Thymus (tissue), 11 donors: ENCODE data around the gene CCL1. TPM values are rescaled to one million over a fixed set of nuclear protein-coding genes. Genes with fewer than 3 reads are reported as not detected.

Experiments
- DNase-seq, 9 donors: peaks; one replicate each; pipeline ENCODE4 v3.0.0-alpha.2; 2013; ENCODE audit warnings: low spot score in 9 of 9, low read depth in 6 of 9, missing footprints in 1 of 9
- H3K27ac ChIP-seq, 2 donors: one replicate each; pipeline ENCODE4 v1.5.1; 2013; ENCODE audit warnings: control low read depth in 1 of 2, low read depth in 1 of 2, low read length in 1 of 2, mild to moderate bottlenecking in 1 of 2, moderate library complexity in 1 of 2
- H3K27me3 ChIP-seq, 2 donors: one replicate each; pipeline ENCODE4 v1.5.1; 2013; ENCODE audit warnings: low read length in 1 of 2; ENCODE audit not compliant: control insufficient read depth in 2 of 2, insufficient read depth in 1 of 2
- H3K36me3 ChIP-seq, 2 donors: one replicate each; pipeline ENCODE4 v1.5.1; 2013; ENCODE audit warnings: low read length in 1 of 2, mild to moderate bottlenecking in 1 of 2, moderate library complexity in 1 of 2; ENCODE audit not compliant: control insufficient read depth in 2 of 2, insufficient read depth in 2 of 2
- H3K4me1 ChIP-seq, 2 donors: one replicate each; pipeline ENCODE4 v1.5.1; 2013; ENCODE audit warnings: low read length in 2 of 2; ENCODE audit not compliant: control insufficient read depth in 2 of 2, insufficient read depth in 2 of 2
- H3K4me3 ChIP-seq, 2 donors: one replicate each; pipeline ENCODE4 v1.5.1; 2013; ENCODE audit warnings: low read length in 2 of 2, control low read depth in 1 of 2, mild to moderate bottlenecking in 1 of 2
- H3K9me3 ChIP-seq, 2 donors: one replicate each; pipeline ENCODE4 v1.5.1; 2013; ENCODE audit warnings: low read length in 1 of 2, mild to moderate bottlenecking in 1 of 2; ENCODE audit not compliant: control insufficient read depth in 2 of 2, insufficient read depth in 1 of 2
- WGBS: extraction: QIAGEN DNeasy Blood & Tissue Kit; methylation state at CpG from one replicate; pipeline ENCODE4 v1.1.7; 2013; 5-methylcytosine and 5-hydroxymethylcytosine counted together
- polyA plus RNA-seq: library from polyadenylated mRNA; stranded (reverse); fragments of 200-250 nt; gene quantifications from one replicate; pipeline ENCODE4 v1.2.3, GENCODE V29; 2013
- total RNA-seq: library from RNA; stranded (reverse); fragments of 120-200 nt; gene quantifications from one replicate; pipeline ENCODE4 v1.2.4, GENCODE V29; 2013
- donor health status: healthy.

The CCL1 gene
- total and polyA plus RNA-seq, 2 donors = 0.71 to 6.2 TPM

- Histone ChIP-seq H3K27me3 (no peaks in the 10 kb centered on the region), H3K4me1 (peaks cover 22 to 29% of the 10 kb centered on the region in 2 donors), H3K27ac (no peak overlapping the region), H3K9me3 (no peaks in the 10 kb centered on the region), H3K4me3 (no peak overlapping the region), H3K36me3 (no peaks in the 10 kb centered on the region)
- 95% methylated on average over 5 of the region's 5 CpGs for WGBS
- DNase-seq = no peak
These were observed 11.4 kb upstream of the CCL1 start for GRCh38 chr17:34374457-34374856.

GRCh38 chr17:34371405-34372100, 8.5 kb upstream of the CCL1 start:
- Histone ChIP-seq H3K4me1 (peaks cover 29 to 46% of the 10 kb centered on the region in 2 donors), H3K9me3 (no peaks in the 10 kb centered on the region), H3K27ac (no peak overlapping the region), H3K27me3 (no peaks in the 10 kb centered on the region), H3K36me3 (no peaks in the 10 kb centered on the region), H3K4me3 (no peak overlapping the region)
- WGBS = 96% methylated on average over 3 of the region's 3 CpGs
- DNase-seq = no peak

- Histone ChIP-seq H3K9me3 (no peaks in the 10 kb centered on the region), H3K36me3 (no peaks in the 10 kb centered on the region), H3K4me1 (peaks cover 34 to 51% of the 10 kb centered on the region in 2 donors), H3K27ac (peak overlapping the region; percentile 12 to 20), H3K4me3 (no peak overlapping the region), H3K27me3 (no peaks in the 10 kb centered on the region)
- peak in 1 of 9 donors; percentile 37 for DNase-seq
- 42% methylated on average over 3 of the region's 3 CpGs for WGBS
These were observed 8.0 kb upstream of the CCL1 start for GRCh38 chr17:34370997-34371395.

GRCh38 chr17:34370376-34370996, 7.5 kb upstream of the CCL1 start:
- H3K27ac ChIP-seq = peak overlapping the region; percentile 12 to 33
- no peaks in the 10 kb centered on the region for H3K9me3 ChIP-seq
- WGBS = 88% methylated on average over 5 of the region's 5 CpGs
- no peak overlapping the region for H3K4me3 ChIP-seq
- H3K27me3 ChIP-seq = no peaks in the 10 kb centered on the region
- no peaks in the 10 kb centered on the region for H3K36me3 ChIP-seq
- DNase-seq = no peak
- H3K4me1 ChIP-seq = peaks cover 39 to 55% of the 10 kb centered on the region in 2 donors

- WGBS = 98% methylated on average over 3 of the region's 3 CpGs
- Histone ChIP-seq H3K36me3 (no peaks in the 10 kb centered on the region), H3K4me3 (no peak overlapping the region), H3K27ac (no peak overlapping the region), H3K9me3 (no peaks in the 10 kb centered on the region), H3K27me3 (no peaks in the 10 kb centered on the region), H3K4me1 (peaks cover 44 to 64% of the 10 kb centered on the region in 2 donors)
- DNase-seq = no peak
These were observed 6.5 kb upstream of the CCL1 start for GRCh38 chr17:34369571-34369970.

- H3K4me1 ChIP-seq = peaks cover 46 to 69% of the 10 kb centered on the region in 2 donors
These were observed 6.0 kb upstream of the CCL1 start for GRCh38 chr17:34368946-34369500.

GRCh38 chr17:34368196-34368945, 5.3 kb upstream of the CCL1 start:
- H3K27me3 ChIP-seq = no peaks in the 10 kb centered on the region
- H3K9me3 ChIP-seq = no peaks in the 10 kb centered on the region
- H3K36me3 ChIP-seq = no peaks in the 10 kb centered on the region
- no peak overlapping the region for H3K27ac ChIP-seq
- peaks cover 46 to 73% of the 10 kb centered on the region in 2 donors for H3K4me1 ChIP-seq
- no peak overlapping the region for H3K4me3 ChIP-seq
- no peak for DNase-seq
- WGBS = 79% methylated on average over 9 of the region's 9 CpGs

More at GRCh38 chr17:34368946-34369500, 6.0 kb upstream of the CCL1 start:
- Histone ChIP-seq H3K9me3 (no peaks in the 10 kb centered on the region), H3K4me3 (no peak overlapping the region), H3K27ac (no peak overlapping the region), H3K27me3 (no peaks in the 10 kb centered on the region), H3K36me3 (no peaks in the 10 kb centered on the region)
- 73% methylated on average over 4 of the region's 4 CpGs for WGBS
- DNase-seq = no peak

GRCh38 chr17:34367486-34368195, 4.6 kb upstream of the CCL1 start:
- H3K27ac ChIP-seq = no peak overlapping the region
- H3K27me3 ChIP-seq = no peaks in the 10 kb centered on the region
- WGBS = 94% methylated on average over 9 of the region's 9 CpGs
- no peaks in the 10 kb centered on the region for H3K9me3 ChIP-seq
- no peaks in the 10 kb centered on the region for H3K36me3 ChIP-seq
- H3K4me1 ChIP-seq = peaks cover 46 to 73% of the 10 kb centered on the region in 2 donors
- no peak overlapping the region for H3K4me3 ChIP-seq
- no peak for DNase-seq
